Stomach (tissue), 4 donors: ENCODE results near the gene PAN3.

ENCODE experiments used
- CTCF ChIP-seq, 7 experiments: fragments of 450-650 bp in 4 of 7; fragments of 200-600 bp in 3 of 7; sonication (generic) in 3 of 7; IDR thresholded peaks; one replicate each; pipeline ENCODE4 v1.5.1; 2016 to 2019; ENCODE audit warnings: antibody characterized with exemption in 7 of 7, control low read depth in 2 of 7, mild to moderate bottlenecking in 1 of 7
- POLR2A ChIP-seq, 4 donors: fragments of 450-650 bp; IDR thresholded peaks; one replicate each; pipeline ENCODE4 v1.6.1; 2016; ENCODE audit warnings: antibody characterized with exemption in 4 of 4, control low read depth in 2 of 4, mild to moderate bottlenecking in 1 of 4, moderate library complexity in 1 of 4
- POLR2AphosphoS5 ChIP-seq, 3 donors: sonication (generic); formaldehyde crosslinking; IDR thresholded peaks; one replicate each; pipeline ENCODE4 v1.6.1; 2016; ENCODE audit warnings: antibody characterized with exemption in 3 of 3

- TF ChIP-seq CTCF (IDR thresholded peaks at IDR 0.05) (no peak), POLR2AphosphoS5 (IDR thresholded peaks at IDR 0.05) (no peak), POLR2A (IDR thresholded peaks at IDR 0.05) (no peak)
Observed at GRCh38 chr13:28219408-28220099, 81.2 kb downstream of the PAN3 start.
